T1000 (cell line): ENCODE results near the gene PSG4.
"Not testable (repeated sequence)": the region's sequence is repeated elsewhere in the genome, so short reads cannot be mapped to it uniquely, and the experiment has no call there.

Experiments used
- DNase-seq: peaks from one replicate; lab custom pipeline; 2025; ENCODE audit warnings: mixed read lengths; lab: John Stamatoyannopoulos, UW

PSG4 gene

DNA sequence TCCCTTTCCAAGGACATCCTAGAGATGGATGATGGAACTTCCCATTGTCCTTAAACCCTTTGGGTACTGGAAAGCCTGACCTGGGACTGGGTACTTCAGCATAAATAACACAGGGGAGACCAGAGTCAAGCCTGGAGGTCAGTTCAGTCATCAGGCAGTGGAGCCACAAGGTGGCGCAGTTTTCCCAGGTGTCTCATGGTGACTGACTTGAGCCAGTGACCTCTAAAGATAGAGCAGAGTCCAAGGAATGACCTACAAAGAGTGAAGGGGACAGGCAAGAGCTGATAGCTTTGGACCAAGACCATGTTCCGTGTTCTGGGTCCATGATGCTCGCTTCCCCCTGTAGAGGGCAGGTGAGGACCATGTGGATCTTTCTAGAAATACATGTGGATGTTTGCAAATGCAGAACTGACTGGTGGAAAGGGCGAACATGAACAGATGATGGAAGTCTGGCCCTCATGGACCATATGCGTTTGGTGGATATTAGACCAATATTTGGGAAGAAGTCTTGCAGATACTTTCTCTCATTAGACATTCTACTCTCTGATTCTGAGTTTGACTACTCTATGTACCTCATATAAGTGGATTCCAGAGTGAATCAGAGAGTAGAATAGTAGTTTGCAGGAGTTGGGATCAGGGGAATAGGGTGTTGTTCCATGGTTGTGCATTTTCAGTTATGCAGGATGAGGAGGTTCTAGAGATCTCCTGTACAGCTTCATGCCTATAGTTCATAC lies 6.6 kb downstream of the PSG4 start:
- DNase-seq, result not testable (repeated sequence)

DNA sequence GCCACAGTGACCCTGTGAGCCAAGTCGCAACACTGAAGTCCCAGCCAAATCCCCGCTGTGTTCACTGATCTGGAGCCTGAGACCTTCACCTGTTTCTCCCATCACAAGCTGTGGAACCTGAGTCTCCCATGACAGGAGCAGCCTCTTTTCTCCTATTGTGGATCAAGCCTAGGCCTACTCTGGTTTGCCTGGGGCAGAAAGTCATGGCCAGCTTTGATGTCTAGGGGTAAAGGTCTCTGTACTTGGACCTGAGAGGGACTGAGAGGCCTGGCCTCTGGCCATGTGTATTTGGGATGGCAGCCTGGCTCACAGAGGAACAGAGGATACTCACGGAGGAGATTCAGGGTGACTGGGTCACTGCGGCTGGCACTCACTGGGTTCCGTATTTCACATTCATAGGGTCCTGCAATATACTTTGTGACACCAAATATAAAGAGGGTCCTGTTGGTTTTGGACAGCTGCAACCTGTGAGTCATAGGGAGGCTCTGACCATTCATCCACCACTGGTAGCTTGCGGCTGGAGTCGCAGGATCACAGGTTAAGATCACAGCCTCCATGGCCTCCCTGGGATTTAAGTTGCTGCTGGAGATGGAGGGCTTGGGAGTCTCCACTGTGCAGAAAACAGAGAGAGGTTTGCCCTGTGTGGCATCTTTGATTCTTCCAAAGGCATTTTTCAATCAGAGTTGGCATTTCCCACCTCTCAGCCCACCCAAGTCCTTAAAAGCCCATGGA lies 7.6 kb downstream of the PSG4 start:
- not testable (repeated sequence) for DNase-seq

DNA sequence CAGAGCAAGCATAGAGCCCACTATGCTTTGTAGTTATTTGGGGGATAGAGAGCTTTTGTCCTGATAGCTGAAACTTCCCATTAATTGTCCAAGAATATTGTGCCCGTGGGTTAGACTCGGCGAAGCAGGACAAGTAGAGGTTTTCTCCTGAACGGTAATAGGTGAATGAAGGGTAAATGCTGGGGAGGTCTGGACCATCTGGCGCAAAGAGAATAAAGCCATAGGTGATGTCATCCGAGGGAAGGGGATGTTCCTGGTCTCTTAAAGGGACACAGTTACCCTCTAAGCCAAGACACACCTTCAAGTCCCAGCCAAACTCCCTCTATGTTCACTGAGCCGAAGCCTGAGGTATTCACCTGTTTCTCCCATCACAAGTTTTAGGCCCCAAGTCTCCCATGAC lies 11.0 kb downstream of the PSG4 start:
- not testable (repeated sequence) for DNase-seq

DNA sequence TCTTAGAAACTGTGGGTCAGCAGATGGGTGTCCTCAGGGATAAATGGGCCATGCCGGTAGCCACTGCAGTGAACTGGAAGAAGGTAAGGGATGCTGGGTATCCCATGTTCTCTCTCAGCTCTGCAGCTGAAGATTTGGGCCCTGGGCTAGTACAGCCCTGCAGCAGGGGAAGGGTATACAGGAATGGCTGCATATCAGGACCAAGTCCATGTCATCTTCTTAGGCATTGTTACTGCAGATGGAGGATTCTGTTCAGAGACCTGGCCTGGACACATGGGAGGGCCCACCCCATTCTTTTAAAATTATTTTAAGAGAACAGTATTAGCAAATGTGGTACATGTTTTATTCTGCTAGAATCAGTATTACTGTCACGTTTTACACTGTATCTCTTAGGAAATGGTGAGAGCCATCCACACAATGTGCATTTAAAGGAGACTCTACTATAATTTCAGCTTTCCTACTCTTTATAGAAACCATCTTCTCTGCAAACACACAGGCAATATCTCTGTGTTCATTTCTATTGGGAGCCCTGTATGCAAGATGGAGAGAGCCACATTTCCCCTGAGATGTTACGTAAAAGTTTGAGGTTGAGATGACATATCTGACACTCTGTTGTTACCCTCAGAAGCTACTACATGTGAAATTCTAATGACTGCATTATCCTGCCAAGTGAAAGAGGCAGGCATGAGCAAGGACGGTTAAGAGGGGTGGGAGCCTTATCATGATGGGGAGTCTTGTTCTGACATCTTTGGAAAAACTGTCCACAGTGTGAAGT lies 12.9 kb downstream of the PSG4 start:
- DNase-seq, result not testable (repeated sequence)

DNA sequence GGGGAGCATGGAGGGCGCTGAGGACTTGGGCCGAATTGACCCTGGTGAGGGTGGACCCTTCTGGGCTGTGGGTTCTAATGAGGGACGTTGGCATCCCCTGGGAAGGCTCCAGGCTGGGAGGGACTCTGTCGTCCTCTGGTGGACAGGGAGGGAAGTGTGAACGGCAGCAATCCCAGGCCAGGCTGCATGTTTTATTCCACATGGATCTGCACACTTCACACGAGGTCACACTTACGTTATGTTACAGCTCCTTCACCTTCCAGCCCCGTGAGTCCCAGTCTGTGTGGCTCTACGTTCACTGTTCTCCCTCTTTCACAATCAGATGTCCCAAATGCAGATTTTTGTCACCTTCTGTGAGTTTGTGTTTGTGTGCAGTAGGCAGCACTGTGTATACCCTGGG lies 17.3 kb downstream of the PSG4 start:
- DNase-seq, result not testable (repeated sequence)

DNA sequence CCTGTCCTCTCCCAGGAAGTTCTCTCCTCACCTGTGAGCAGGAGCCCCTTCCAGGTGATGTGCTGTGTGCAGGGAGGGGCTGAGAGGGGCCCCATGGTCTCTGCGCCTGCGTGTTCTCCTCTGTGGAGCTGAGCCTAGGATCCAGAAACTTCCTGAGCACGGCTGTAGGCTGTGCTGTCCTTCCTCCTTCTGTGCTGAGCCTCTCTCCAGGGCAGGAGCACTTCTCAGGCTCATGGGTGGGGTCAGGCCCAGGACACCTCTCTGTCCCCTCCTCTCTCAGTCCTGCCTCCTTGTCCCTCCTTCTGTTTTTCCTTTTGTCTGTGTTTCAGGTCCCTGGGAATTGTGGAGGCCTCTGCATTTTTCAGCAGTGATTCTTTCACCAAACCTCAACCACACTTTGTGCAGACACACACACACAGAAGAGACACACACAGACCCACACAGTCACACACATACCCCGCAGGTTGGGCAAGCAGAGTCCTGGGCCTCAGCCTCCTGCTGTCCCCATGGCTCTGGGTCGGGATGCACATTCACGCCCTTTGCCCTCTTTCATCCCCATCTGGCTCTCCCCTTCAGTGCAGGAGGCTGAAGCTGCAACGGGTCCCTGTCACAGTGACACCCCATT lies 19.0 kb downstream of the PSG4 start, which contains the start of gene PSG5:
Gene PSG5, minus strand, starts transcription at position 226 of the 625 bp plus-strand sequence. Its CDS starts 131 bp downstream, at position 95.
- not testable (repeated sequence) for DNase-seq

DNA sequence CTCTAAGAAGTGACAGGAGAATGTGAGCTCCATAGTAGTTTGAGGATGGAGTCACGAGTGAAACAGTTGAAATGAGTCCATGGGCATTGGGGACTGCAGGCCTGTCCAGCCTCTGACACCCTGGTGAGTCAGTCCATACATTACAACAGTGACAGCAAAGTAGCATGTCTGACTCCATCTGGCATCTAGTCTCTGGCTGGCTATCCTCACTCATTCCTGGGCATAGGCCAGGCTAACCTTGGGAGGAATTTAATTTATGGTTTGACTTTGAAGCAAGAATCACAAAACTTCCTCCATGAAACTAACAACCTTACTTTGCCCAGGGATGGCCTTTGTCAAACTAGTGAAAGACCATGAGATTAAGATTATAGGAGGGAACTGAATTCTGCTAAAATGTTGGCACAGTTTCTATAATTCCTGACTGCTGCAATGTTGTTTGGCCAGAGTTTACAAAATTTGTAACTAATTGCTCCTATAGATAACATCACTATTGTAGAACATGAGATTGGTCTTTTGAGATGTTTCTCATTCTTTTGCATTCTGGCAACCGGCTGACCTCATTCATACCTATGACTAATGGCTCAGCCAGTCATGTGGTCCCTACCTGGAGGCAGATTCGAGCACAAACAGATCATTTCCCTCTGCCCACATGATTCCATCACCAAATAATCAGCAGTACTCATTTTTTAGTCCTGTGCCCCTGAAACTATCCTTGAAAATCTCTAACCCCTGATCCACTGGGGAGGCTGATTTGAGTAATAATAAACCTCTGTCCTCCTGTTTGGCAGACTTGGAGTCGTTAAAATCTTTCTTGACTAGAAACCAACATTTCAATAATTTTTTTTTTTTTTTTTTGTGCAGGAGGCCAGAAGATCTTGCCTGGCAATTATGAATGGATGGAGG lies 23.3 kb downstream of the PSG4 start:
- DNase-seq, result peak; percentile 47

DNA sequence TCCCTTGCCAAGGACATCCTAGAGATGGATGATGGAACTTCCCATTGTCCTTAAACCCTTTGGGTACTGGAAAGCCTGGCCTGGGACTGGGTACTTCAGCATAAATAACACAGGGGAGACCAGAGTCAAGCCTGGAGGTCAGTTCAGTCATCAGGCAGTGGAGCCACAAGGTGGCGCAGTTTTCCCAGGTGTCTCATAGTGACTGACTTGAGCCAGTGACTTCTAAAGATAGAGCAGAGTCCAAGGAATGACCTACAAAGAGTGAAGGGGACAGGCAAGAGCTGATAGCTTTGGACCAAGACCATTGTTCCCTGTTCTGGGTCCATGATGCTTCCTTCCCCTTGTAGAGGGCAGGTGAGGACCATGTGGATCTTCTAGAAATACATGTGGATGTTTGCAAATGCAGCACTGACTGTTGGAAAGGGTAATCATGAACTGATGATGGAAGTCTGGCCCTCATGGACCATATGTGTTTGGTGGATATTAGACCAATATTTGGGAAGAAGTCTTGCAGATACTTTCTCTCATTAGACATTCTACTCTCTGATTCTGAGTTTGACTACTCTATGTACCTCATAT lies 25.8 kb downstream of the PSG4 start:
- not testable (repeated sequence) for DNase-seq

DNA sequence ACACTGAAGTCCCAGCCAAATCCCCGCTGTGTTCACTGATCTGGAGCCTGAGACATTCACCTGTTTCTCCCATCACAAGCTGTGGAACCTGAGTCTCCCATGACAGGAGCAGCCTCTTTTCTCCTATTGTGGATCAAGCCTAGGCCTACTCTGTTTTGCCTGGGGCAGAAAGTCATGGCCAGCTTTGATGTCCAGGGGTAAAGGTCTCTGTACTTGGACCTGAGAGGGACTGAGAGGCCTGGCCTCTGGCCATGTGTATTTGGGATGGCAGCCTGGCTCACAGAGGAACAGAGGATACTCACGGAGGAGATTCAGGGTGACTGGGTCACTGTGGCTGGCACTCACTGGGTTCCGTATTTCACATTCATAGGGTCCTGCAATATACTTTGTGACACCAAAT lies 26.9 kb downstream of the PSG4 start:
- not testable (repeated sequence) for DNase-seq

DNA sequence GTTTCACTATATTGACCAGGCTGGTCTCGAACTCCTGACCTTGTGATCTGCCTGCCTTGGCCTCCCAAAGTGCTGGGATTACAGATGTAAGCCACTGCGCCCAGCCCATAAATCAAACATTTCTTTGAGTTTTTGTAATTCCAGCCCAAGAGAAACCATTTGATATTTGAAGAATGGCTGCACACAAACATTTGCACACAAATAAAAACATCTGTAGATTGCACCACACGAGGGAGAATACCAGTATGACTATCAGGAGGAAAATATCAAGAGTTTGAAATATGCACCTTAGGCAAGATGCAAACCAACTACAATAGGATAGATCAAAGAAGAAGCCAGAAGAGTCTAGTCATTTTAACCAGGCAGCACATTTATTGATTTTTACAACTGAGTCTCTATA lies 39.5 kb downstream of the PSG4 start:
- not testable (repeated sequence) for DNase-seq

DNA sequence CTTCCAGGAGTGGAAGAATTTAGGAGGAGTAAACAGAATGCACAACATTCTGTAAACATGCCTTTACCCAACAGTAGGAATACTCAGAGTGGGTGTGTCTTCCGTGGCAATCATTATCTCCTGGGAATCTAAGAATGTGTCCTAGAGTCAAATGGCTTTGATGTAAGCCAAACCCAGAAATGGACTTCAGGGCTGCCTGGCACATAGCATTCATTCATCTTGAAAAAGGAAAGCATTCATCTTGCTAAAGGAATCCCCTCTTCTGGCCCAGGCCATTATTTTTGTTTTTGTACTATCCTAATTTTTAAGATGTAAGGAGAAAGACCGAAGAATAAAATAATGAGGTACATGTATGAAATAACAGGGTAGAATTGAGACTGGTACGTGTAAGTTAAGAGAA lies 42.3 kb downstream of the PSG4 start:
- not testable (repeated sequence) for DNase-seq

DNA sequence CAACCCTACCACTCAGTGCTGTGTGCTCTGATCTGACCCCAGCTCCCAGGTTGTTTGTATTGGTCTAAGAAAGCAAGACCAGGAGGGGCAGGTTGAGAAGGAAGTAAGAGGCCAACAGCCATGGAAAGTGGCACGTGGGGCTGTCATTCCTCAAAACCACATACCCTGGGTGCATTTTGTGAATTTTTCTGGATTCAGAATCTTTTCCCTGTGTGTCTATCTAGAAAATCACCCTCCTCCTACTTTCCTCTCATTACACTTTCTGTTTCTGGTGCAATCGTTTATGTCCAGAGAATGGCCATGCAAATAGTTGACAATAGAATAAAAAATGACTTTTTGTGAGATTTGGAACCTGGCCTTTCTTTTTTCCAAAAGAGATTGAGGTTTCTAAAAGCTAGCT lies 43.2 kb downstream of the PSG4 start:
- not testable (repeated sequence) for DNase-seq

DNA sequence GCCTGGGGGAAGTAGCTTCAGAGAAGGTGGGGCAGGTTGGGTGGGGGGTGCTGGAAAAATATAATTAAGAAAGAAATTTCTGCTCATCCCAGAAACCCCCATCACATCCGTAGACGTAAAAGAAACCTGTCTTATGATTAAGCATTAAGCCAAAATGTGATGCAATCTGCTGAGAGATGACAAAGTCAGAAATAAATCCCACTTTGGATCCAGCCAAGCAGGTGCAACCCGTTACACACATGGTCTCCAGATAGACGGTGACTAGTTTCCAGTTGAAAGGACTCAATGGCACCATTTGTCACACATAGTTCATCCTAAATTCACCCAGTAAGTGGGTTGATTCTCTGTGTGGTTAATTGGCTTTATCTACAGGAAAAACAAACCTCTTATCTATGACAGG lies 53.2 kb downstream of the PSG4 start:
- no peak for DNase-seq

DNA sequence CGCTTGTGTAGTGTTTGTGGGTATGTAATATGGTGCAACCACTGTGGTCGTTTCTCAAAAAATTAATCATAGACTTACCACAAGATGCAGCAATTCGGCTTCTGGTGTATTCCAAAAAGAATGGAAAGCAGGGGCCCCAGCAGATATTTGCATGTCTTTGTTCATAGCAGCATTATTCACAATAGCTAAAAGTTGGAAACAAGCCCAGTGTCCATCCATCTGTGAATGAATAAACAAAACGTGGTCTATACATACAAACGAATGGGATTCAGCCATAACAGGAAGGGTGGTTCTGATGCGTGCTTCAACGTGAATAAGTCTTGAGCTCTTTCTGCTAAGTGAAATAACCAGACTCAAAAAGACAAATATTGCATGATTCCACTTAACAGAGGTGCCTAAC lies 55.6 kb downstream of the PSG4 start:
- DNase-seq, result not testable (repeated sequence)

DNA sequence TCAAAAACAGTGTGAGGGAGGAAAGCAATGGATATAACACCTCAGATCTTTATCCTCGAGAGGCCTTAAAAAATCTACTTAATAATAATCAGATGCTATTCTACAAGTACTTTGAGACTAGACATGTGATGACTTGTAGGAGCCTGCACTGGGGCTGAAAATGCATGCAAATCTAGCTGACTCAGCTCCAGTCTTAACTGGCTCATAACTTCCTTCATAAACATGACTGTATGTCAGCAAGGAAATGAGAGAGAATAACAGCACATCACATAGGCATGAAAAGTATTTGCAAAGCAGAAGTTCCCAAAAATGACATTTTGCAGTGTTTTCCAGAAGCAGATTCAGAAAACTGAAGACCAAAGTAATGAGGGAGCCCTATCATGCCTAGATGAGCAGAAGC lies 57.2 kb downstream of the PSG4 start:
- DNase-seq, result no peak
